ENCODE results near the gene RAI1.

RAI1 gene

DNA sequence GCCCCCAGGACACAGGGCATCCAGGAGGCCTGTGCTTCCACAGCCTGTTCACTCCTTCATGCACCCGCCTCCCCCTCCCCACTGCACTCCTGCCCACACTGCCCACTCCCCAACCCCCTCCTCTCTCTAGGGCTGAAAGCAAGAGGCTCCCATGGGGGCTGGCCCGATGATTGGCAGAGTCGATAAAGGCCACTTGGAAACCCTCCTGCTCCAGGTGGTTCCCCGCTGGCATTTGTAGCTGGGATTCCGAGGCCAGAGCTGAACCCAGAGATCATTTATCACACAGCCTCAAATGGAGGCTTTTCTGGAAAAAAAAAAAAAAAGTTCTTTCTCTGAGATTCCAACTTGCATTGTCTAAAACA lies 81.5 kb downstream of the RAI1 start:
- TF ChIP-seq GLIS3 (CRISPR knock-in tag; IDR thresholded peaks at IDR 0.05) (no peak), RARB (CRISPR knock-in tag; IDR thresholded peaks at IDR 0.05) (no peak)
- no peak for ATAC-seq

DNA sequence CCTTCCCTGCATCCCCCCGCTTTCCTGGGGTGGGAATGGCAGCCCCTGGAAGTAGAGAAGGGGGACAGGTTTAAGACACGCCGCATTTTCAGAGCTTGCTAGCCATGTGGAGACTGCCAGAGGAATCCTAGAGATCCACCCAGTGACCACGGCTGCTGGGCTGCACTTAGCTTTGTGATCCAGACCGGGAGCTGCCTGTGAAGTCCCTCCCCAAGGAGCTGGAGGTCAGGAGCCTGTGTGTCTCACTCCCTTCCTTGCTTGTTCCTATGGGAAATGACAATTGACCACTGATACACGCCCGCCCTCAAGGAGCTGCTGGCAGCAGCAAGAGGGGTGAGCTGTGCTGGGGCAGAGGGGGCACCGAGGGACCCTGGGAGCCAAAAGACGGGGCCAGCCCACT lies 81.9 kb downstream of the RAI1 start:
- TF ChIP-seq CSDC2 (CRISPR knock-in tag; IDR thresholded peaks at IDR 0.05) (no peak), BACH2 (CRISPR knock-in tag; IDR thresholded peaks at IDR 0.05; ENCODE audit: borderline replicate concordance) (no peak), ZNF8 (CRISPR knock-in tag; IDR thresholded peaks at IDR 0.05) (no peak), ZFP30 (CRISPR knock-in tag; IDR thresholded peaks at IDR 0.05) (no peak), ZC3H10 (CRISPR knock-in tag; IDR thresholded peaks at IDR 0.05) (no peak), ARNTL (CRISPR knock-in tag; IDR thresholded peaks at IDR 0.05; ENCODE audit: borderline replicate concordance, low read depth) (no peak), ESRRG (CRISPR knock-in tag; IDR thresholded peaks at IDR 0.05) (no peak), GLIS3 (CRISPR knock-in tag; IDR thresholded peaks at IDR 0.05) (no peak), OSR1 (CRISPR knock-in tag; IDR thresholded peaks at IDR 0.05) (no peak)
- TF ChIP-seq, protein P1, sequence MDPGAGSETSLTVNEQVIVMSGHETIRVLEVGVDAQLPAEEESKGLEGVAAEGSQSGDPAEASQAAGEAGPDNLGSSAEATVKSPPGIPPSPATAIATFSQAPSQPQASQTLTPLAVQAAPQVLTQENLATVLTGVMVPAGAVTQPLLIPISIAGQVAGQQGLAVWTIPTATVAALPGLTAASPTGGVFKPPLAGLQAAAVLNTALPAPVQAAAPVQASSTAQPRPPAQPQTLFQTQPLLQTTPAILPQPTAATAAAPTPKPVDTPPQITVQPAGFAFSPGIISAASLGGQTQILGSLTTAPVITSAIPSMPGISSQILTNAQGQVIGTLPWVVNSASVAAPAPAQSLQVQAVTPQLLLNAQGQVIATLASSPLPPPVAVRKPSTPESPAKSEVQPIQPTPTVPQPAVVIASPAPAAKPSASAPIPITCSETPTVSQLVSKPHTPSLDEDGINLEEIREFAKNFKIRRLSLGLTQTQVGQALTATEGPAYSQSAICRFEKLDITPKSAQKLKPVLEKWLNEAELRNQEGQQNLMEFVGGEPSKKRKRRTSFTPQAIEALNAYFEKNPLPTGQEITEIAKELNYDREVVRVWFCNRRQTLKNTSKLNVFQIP (CRISPR knock-in tag; IDR thresholded peaks at IDR 0.05; ENCODE audit: borderline replicate concordance, low read depth): no peak
- TF ChIP-seq, protein P2, sequence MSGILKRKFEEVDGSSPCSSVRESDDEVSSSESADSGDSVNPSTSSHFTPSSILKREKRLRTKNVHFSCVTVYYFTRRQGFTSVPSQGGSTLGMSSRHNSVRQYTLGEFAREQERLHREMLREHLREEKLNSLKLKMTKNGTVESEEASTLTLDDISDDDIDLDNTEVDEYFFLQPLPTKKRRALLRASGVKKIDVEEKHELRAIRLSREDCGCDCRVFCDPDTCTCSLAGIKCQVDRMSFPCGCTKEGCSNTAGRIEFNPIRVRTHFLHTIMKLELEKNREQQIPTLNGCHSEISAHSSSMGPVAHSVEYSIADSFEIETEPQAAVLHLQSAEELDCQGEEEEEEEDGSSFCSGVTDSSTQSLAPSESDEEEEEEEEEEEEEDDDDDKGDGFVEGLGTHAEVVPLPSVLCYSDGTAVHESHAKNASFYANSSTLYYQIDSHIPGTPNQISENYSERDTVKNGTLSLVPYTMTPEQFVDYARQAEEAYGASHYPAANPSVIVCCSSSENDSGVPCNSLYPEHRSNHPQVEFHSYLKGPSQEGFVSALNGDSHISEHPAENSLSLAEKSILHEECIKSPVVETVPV (CRISPR knock-in tag; IDR thresholded peaks at IDR 0.05): no peak
- TF ChIP-seq, protein P3, sequence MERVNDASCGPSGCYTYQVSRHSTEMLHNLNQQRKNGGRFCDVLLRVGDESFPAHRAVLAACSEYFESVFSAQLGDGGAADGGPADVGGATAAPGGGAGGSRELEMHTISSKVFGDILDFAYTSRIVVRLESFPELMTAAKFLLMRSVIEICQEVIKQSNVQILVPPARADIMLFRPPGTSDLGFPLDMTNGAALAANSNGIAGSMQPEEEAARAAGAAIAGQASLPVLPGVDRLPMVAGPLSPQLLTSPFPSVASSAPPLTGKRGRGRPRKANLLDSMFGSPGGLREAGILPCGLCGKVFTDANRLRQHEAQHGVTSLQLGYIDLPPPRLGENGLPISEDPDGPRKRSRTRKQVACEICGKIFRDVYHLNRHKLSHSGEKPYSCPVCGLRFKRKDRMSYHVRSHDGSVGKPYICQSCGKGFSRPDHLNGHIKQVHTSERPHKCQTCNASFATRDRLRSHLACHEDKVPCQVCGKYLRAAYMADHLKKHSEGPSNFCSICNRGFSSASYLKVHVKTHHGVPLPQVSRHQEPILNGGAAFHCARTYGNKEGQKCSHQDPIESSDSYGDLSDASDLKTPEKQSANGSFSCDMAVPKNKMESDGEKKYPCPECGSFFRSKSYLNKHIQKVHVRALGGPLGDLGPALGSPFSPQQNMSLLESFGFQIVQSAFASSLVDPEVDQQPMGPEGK (CRISPR knock-in tag; IDR thresholded peaks at IDR 0.05; ENCODE audit: borderline replicate concordance): no peak
- no peak for ATAC-seq

DNA sequence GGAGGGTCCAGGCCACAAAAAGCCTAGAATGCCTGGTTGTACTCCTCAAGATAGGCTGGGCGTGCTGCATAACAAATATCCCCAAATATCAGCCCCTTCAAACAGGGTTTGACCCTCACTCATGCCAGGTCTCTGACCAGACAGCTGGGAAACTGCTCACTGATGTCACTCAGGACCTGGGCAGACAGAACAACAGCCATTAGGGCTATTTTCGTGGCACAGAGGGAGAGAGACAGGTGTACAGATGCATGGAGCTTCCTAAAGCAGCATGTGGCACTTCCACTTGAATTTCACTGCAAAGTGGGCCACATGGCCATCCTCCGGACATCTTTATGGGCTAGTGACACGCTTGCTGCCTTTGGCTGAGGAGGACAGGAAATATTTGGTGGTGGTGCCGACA lies 82.5 kb downstream of the RAI1 start:
- no peak for TF ChIP-seq ZFP30 (CRISPR knock-in tag; IDR thresholded peaks at IDR 0.05)
- TF ChIP-seq ARNTL (CRISPR knock-in tag; IDR thresholded peaks at IDR 0.05; ENCODE audit: borderline replicate concordance, low read depth): no peak
- no peak for TF ChIP-seq BACH2 (CRISPR knock-in tag; IDR thresholded peaks at IDR 0.05; ENCODE audit: borderline replicate concordance)
- TF ChIP-seq GLIS3 (CRISPR knock-in tag; IDR thresholded peaks at IDR 0.05): no peak
- TF ChIP-seq ZNF565 (CRISPR knock-in tag; conservative IDR thresholded peaks at IDR 0.05; ENCODE audit: low read depth): no peak
- no peak for TF ChIP-seq ESRRG (CRISPR knock-in tag; IDR thresholded peaks at IDR 0.05)
- no peak for TF ChIP-seq TOX (CRISPR knock-in tag; IDR thresholded peaks at IDR 0.05; ENCODE audit: borderline replicate concordance)
- no peak for TF ChIP-seq ISL1 (CRISPR knock-in tag; IDR thresholded peaks at IDR 0.05)
- no peak for TF ChIP-seq CSDC2 (CRISPR knock-in tag; IDR thresholded peaks at IDR 0.05)
- TF ChIP-seq, protein P2 (CRISPR knock-in tag; IDR thresholded peaks at IDR 0.05): no peak
- TF ChIP-seq SNAI2 (CRISPR knock-in tag; IDR thresholded peaks at IDR 0.05): no peak
- no peak for TF ChIP-seq ZNF8 (CRISPR knock-in tag; IDR thresholded peaks at IDR 0.05)
- TF ChIP-seq, protein P4, sequence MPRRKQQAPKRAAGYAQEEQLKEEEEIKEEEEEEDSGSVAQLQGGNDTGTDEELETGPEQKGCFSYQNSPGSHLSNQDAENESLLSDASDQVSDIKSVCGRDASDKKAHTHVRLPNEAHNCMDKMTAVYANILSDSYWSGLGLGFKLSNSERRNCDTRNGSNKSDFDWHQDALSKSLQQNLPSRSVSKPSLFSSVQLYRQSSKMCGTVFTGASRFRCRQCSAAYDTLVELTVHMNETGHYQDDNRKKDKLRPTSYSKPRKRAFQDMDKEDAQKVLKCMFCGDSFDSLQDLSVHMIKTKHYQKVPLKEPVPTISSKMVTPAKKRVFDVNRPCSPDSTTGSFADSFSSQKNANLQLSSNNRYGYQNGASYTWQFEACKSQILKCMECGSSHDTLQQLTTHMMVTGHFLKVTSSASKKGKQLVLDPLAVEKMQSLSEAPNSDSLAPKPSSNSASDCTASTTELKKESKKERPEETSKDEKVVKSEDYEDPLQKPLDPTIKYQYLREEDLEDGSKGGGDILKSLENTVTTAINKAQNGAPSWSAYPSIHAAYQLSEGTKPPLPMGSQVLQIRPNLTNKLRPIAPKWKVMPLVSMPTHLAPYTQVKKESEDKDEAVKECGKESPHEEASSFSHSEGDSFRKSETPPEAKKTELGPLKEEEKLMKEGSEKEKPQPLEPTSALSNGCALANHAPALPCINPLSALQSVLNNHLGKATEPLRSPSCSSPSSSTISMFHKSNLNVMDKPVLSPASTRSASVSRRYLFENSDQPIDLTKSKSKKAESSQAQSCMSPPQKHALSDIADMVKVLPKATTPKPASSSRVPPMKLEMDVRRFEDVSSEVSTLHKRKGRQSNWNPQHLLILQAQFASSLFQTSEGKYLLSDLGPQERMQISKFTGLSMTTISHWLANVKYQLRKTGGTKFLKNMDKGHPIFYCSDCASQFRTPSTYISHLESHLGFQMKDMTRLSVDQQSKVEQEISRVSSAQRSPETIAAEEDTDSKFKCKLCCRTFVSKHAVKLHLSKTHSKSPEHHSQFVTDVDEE (CRISPR knock-in tag; IDR thresholded peaks at IDR 0.05): no peak
- TF ChIP-seq ZNF70 (CRISPR knock-in tag; IDR thresholded peaks at IDR 0.05): no peak
- TF ChIP-seq, protein P3 (CRISPR knock-in tag; IDR thresholded peaks at IDR 0.05; ENCODE audit: borderline replicate concordance): no peak
- ATAC-seq: no peak

All from SK-N-SH treated with all-trans-retinoic acid at 6 μM for 48 hours (cell line).